GM18511 (cell line): ENCODE results near the gene FBXL7.

Source experiments
- ATAC-seq: cut with Tn5 transposase; IDR thresholded peaks from one replicate; pipeline ENCODE4 v1.9.1; 2021; ENCODE audit warnings: mild to moderate bottlenecking, moderate library complexity; ENCODE audit not compliant: unreplicated experiment

The FBXL7 gene

DNA sequence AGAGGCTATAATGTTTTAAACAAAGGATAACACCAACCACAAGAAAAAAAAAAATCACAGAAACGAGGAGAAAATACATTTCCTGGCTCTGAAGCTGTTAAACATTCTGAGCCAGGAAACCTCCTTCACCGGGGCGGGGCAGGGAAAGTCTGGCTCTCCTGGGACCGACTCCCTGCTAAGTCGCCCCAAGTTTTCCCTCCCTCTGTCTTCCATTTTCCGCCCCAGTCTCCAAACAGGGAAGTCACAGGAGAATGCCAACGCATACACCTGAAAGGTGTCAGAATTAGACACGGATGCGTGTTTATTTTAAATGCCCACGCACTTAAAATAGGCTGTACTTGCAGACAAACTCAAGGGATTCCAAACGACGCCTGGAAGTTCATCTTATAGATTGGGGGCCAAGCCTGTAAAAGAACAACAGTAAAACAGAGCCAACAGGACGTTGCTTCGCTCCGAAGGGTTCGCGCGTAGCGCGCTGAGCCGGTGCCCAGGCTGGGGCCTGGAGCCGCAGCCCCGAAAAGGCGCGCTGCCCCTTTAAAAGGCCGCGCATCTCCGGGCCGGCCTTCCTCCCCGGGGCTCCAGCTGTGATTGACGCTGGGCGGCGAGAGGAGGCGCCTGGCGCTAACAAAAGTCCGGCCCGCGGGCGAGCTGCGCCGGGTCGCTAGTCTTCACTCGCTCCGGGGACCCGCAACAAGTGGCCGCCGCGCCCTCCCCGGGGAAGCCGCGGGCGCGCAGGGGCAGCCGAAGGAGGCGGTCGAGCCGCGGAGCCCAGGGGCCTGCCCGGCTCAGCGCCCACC, at the start of gene FBXL7:
Gene FBXL7, plus strand, starts transcription at position 653 of the 797 bp plus-strand sequence.
- ATAC-seq, result no peak

DNA sequence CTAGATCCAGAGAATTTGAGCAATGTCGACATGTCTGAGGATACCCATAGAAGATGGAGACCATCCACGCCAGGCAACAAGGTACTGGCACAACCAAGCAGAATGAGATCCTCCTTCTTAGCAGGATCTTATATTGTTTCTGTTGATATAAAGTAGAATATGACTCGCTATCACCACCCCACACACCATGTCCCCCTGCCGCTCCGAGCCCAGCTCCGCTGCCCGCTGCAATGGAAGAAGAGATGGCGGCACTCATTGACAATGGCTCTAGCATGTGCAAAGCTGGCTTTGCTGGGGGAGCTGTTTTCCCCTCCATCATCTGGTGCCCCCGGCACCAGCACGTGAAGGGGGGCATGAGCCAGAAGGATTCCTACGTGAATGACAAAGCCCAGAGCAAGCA, 49.5 kb upstream of the FBXL7 start:
- no peak for ATAC-seq

DNA sequence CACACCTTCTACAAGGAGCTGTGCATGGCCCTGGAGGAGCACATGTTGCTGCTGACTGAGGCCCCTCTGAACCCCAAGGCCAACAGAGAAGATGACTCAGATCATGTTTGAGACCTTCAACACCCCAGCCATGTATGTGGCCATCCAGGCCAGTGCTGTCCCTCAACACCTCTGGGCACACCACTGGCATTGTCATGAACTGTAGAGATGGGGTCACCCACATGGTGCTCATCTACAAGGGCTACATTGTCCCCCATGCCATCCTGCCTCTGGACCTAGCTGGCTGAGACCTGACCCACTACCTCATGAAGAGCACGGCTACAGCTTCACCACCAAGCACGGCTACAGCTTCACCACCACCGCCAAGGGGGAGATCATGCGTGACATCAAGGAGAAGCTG, 49.0 kb upstream of the FBXL7 start:
- no peak for ATAC-seq

DNA sequence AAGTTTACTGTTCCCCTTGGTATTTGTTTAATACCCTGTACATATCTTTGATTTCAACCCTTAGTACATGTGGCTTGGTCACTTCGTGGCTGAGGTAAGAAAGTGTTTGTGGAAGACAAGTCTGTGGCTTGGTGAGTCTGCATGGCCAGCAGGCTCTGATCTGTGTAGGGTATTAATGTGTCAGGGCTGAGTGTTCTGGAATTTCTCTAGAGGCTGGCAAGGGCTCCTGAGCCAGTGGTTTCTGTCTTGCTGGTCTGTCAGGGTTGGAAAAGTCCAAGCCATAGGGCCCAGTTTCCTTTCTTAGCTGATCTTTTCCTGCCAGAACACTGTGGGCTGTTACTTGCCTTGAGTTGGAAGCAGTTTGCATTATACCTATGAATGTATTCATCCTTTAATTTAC, 48.0 kb upstream of the FBXL7 start:
- ATAC-seq, result no peak

DNA sequence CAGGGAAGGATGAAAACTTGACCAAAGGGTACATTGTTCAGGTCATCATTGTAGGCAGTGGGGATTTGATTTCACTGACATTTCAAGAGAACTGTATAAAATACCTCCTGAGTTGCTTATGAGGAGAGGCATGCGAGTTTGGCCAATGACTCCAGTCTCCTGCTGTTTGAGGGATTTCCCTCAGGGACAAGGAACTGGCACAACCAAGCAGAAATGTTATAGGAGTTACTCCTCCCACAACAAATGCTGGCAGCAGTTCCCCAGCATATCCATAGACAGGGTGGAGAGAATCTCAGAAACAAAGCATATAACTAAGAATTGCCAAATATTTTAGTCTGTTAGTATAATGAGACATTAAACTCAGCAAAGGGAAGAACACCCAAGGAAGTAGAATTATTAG, 47.2 kb upstream of the FBXL7 start:
- ATAC-seq, result no peak

DNA sequence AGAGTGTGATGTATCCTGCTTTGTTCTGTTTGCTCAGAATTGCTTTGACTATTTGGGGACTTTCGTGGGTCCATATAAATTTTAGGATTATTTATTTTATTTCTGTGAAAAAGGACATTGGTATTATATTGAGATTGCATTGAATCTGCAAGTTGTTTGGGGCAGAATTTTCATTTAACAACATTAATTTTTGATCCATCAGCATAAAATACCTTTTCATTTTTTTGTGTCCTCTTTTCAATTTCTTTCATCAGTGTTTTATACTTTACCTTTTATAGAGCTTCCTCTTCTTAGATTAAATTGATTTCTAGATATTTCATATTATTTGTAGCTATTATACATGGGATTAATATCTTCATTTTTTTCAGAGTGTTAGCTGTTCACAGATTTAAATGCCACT, 40.8 kb upstream of the FBXL7 start:
- ATAC-seq, result no peak

DNA sequence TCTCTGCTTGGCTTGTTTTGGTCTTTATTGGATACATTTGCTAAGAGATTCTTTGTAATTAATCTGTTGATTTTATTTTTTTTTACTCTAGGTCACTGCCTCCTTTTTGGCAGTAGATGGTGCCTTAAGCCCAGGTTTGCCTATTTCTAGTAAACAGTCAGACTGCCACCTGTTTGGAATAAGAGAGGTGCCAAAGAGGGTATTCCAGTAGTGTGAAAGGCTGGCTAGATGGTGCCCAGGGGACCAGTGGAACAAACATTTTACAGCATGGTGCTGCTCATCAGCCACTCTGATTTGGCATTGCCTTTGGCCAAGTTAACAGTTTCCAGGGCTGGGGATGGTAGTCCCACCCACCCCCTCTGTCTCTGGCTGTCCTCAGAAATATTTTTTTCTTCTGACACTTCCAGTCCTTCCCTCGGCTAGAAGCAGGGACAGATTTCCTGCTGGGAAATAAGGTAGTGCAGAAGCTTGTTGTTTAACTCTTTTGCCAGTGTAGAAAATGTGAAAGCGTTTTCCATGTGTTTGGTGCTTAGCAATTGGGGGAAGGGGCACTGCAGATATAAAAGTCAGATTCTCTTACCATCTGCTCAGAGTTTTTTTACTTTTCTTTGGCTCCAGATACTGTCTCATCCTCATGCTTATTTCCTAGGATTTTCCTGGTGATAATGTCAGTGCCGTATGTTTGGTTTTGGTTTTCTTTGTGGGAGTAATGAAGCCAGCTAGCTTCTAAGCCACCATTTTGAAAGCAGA, 36.6 kb upstream of the FBXL7 start:
- ATAC-seq, result no peak

DNA sequence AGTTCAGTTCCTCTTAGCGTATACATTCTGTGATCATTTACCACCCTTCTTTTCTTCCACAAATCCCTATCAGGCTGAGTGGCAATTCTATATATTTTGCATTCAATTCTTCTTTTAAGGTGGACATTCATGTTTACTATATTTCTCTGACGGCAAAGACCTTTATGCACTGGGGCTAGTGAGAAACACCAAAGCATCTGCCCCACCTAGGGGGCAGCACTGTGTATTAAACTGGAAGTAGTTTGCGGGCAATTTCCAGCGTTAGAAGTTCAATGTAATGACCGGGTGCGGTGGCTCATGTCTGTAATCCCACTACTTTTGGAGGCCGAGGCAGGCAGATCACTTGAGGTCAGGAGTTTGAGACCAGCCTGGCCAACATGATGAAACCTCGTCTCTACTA, 27.9 kb upstream of the FBXL7 start:
- ATAC-seq, result no peak

DNA sequence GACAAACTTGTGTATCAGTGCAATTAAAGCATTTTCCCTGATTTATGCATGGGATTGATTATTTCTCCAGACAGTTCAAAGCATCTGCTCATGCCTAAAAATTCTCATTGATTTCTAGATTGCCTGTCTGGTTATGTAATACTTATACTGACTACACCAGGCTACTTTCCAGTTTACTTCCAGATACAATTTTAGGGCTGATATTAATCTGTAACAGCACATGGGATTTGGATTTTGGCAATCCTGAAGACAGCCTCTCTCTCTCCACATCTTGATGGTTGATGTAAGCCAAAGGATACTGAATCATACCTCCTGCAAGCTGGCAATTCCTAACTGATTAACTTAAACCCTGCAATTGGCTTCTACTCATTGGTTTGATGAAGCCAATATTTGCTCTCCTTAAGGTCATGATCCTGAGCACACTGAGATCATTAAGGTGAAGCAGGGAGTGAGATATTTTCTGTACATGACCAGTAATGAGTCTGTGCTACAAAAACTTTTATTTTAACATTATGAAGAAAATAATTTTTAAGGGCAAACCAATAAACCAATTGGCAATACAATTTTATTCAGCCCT, 25.7 kb upstream of the FBXL7 start:
- no peak for ATAC-seq

DNA sequence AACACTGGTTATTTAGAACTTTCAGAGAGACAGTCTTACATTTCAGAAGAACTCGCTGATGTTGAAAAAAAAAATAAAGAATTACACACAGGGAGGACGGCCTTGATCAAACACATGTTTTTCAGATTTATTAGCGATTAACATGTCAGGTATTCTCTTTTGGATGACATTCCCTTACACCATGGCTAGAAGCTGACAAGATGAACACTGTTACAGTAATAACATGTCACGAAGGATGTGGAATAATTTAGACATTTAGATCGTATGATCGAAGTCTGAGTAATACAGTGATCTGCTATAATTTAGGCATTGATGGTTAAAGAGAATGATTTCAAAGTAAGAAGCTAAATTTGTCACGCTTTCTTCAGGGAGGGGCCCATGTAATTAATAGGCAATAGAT, 24.6 kb upstream of the FBXL7 start:
- no peak for ATAC-seq

DNA sequence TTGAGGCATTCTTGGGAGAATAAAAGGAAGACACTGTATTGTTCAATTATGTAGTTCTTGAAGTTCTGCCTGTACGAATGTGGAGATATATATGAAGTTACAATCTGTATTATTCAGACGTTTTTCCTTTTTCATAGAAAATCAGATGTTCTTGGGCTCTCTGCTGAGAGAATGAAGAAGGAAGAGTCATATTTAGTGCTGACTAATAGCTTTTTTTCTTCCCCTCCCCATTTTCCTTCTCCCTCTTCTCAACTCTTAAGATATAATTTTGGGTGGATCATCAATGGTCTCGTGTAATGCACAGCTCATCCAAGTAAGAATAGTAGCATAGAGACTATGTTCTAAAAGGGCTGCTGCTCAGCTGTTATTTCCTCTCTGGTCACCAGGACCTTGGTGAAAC, 23.0 kb upstream of the FBXL7 start:
- no peak for ATAC-seq

DNA sequence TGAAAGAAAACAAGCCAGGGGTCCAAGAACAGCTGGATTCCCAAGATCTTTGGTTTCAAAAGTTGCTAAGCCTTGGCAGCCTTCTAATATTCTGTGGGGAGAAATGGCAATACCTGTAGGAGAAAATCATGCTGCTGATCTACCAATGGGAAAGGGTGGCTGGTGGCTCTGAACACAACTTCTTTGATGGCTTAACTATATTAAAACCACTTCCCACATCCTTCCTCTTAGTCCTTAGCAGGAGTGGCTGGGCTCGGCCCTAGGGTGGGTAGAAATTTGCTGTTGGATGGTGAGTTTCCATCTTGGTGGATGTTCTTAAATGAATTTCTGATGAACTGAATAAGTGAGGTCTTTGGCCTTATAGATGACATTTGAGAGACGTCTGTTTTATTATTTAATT, 19.5 kb upstream of the FBXL7 start:
- no peak for ATAC-seq

DNA sequence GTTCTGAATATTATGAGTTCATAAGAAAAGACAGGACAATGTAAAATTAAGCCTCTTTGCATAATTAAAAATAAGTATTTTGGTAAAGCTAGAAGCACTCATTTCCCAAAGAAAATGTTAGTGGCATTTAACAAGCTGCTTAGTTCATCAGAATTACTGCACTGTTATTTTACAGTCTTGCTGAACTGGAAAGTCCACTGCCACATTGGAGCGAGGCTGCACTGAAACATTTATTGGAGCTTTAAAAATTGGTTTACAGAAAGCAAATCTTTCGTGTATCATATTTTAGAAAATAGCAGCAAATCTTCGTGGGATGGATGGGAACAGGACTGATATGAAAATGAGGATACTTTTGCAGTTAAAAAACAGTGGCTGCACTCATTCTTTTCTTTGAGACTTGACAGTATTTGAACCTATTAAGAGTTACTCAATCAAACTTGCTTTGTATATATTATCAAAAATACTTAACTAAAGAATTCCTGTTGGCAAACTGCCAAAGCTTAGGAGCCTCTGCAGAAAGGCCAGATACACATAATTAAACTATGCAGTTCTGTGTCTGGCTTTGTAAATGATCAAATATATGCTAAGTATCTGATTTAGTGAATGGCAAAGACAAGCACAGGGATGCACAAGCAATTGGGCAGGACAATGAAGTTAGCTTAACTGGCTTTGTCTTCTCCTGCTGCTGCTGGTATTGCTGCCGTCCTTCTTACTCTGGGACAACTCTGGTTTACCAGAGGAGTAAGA, 16.5 kb upstream of the FBXL7 start:
- ATAC-seq, result no peak

DNA sequence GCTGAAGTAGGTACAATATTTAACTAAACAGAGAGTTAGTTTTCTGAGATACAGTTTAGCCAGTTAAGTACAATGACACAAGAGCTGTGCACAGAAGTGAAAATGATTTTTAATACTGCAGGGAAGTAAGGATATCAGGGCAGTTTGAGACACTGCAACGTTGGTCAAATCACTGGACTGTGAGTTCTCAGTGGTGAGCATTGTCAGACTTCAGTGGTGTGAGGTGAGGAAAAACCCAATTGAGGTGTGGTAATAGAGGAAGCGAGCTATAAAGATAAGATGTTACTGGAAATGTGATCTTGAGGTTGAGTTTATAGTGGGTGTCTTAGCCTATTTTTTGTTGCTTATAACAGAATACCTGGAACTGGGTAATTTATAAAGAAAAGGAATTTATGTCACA, 12.8 kb upstream of the FBXL7 start:
- no peak for ATAC-seq

DNA sequence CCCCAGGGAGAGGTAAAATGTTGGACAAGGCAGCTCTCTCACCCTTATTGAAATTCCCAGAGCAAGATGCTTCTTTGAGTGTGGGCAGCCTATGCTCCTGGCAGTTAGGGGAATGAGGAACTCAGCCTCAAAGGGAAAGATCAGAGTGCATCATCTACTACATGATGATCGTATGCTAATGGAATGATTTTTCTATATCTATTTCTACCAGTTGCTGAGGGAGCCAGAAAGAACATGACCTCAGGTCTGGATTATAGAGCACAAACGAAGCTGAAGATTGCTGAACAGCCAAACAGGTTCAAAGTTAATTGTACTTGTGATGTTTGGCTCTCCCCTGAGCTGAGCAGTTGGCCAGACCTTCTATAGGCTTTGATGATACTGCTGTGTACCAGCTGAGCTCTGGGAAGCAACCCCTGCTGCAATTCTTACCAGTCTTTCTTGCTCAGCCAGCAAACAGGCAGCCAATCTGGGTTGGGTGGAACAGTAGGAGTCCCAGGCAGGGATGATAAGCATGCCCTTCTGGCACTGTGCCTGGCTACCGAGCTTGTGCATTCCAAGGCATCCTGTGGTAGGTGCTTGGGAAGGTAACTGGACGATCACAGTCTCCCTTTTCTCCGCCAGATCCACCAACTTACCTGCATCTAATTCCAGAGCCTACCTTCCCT, 10.3 kb upstream of the FBXL7 start:
- ATAC-seq, result no peak

DNA sequence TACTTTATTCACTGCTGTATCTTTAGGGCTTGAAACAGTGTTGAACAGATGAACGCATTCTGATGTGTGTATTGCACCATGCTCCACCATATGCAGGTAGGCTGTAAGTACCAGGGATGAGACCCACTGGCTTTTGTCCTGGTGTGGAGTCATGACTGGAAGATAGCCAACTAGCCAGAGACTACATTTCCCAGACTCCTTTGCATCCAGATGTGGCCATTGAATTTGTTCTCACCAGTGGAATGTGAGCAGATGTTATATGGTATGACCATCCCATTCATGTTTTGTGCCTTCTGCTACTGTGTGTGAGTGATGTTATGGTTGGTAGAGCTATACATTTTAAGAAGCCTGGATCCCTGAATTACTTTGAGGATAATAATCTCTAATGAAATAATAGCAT, 7.4 kb upstream of the FBXL7 start:
- no peak for ATAC-seq

DNA sequence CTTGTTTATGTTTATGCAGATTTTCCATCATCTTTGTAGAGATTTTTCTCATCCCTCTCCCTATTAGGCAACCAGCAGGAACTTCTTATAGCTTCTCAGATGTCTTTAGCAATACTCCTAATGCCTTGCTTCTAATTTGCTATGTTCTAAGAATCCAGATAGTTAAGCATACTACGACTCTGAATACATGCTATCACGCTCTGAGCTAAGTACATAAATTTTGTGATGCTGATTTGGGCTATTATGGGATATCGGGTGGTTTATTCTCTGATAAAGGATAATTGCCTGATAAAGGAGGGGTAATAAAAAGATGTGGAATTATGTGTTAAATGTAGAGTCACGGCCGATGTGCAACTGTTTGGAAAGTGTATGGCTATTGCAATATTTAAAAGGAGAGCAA, 6.5 kb upstream of the FBXL7 start:
- no peak for ATAC-seq

DNA sequence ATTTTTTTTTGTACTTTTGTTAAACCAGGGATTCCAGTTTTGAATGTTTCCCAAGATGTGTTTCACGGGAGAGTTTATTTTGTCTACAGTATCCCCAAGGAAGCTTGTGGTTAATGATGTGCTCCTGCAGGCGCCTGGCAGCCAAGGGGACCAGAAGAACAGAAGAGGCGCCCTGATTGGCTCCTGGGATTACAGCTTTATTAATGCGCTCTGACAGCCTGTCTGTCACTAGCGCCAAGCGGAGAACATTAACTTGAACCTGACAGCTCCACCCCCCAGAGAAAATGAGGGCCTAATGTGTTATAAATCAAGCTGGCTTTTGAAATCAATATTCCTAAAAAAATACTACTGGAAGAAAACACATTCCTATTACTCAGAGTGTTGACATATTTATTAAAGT, 5.0 kb upstream of the FBXL7 start:
- no peak for ATAC-seq

DNA sequence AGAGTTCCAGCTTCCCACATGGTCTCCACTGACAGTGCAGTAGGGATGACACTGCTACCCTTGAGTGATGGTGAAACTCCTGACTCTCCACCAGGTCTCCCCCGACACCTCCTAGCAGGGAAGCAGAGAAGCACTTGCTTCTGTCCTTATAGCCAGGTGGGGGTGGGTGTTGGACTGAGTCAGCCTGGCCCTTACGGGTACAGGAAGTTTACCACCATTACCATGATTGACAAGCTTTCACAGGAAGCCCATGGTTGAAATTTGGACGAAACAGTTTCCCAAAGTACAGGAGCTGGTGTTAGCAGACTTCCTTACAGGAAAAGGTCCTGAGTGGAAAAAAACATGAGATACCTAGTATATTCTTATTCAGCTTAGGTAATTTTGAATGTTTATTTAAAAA, 3.1 kb upstream of the FBXL7 start:
- ATAC-seq, result no peak

DNA sequence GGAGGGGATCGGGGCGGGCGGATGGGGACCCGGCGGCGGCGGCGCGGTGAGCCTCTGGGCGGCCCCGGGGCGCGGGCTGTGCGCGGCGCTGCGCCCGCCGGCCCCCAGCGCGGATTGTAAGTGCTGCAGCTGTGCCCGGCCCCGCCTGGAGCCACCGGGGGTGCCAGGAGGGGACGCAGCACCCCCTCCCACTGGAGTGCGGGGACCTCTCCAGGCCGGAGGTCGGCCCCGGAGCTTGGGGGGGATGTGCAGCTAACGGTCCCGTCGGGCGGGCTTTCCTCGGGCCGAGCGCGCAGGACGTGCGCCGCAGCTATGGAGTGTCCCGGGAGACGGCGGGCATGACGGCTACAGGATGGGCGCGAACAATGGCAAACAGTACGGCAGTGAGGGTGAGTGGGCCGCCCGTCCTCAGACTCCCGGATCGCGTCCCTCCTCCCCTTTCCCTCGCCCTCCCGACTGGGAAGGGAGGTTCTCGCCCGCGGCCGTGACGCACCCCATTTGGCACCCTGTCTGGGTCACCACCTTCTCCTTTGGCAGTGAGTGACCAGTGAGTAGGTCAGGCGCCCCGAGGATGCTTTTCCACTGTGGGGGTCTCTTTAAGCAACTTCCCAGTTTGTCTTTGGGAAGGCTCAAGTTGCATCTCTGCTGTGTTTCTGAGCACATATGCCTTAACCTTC, 483 bp downstream of the FBXL7 start:
- no peak for ATAC-seq
